Measurements from ENCODE around the gene CCDC154. TPM values are rescaled to one million over a fixed set of nuclear protein-coding genes. Genes with fewer than 3 reads are reported as not detected.

CCDC154 gene
- total RNA-seq, 1 experiment from 2014 or later, result 0.71 TPM

GRCh38 chr16:1430759-1431496 lies 13.4 kb downstream of the CCDC154 start, which contains the start of gene PERCC1:
TSS of gene PERCC1 (plus strand) at chr16:1431078. CDS start at chr16:1432594, 1,516 bp downstream.
- peak; percentile 94 to 95 for DNase-seq
- H3K4me1 ChIP-seq, result peaks cover 51% of the 10 kb centered on the region

GRCh38 chr16:1430214-1430758 lies 14.1 kb downstream of the CCDC154 start:
- H3K27me3 ChIP-seq, result no peaks in the 10 kb centered on the region
- H3K4me3 ChIP-seq, result peak overlapping the region; percentile 70
- H3K27ac ChIP-seq, result peak overlapping the region; percentile 99
- H3K36me3 ChIP-seq, result peaks cover 16% of the 10 kb centered on the region
- DNase-seq, result peak; percentile 75 to 78
- peaks cover 48% of the 10 kb centered on the region for H3K4me1 ChIP-seq
- no peaks in the 10 kb centered on the region for H3K9me3 ChIP-seq (replicated peaks)

More at GRCh38 chr16:1430759-1431496, 13.4 kb downstream of the CCDC154 start, which contains the start of gene PERCC1:
- H3K27me3 ChIP-seq, result no peaks in the 10 kb centered on the region
- peak within 1 kb of the TSS; percentile 99 for H3K27ac ChIP-seq
- peaks cover 16% of the 10 kb centered on the region for H3K36me3 ChIP-seq
- peak within 1 kb of the TSS; percentile 70 for H3K4me3 ChIP-seq
- H3K9me3 ChIP-seq (replicated peaks), result no peaks in the 10 kb centered on the region

GRCh38 chr16:1429631-1430030 lies 14.7 kb downstream of the CCDC154 start:
- H3K36me3 ChIP-seq, result peaks cover 16% of the 10 kb centered on the region
- H3K9me3 ChIP-seq (replicated peaks), result no peaks in the 10 kb centered on the region
- H3K4me1 ChIP-seq, result peaks cover 44% of the 10 kb centered on the region
- DNase-seq, result no peak
- H3K4me3 ChIP-seq, result peak overlapping the region; percentile 70
- H3K27ac ChIP-seq, result peak overlapping the region; percentile 99
- no peaks in the 10 kb centered on the region for H3K27me3 ChIP-seq

- Histone ChIP-seq H3K4me1 (peaks cover 44% of the 10 kb centered on the region), H3K36me3 (peaks cover 14% of the 10 kb centered on the region), H3K9me3 (replicated peaks) (no peaks in the 10 kb centered on the region), H3K27ac (peak overlapping the region; percentile 99), H3K4me3 (no peak overlapping the region), H3K27me3 (no peaks in the 10 kb centered on the region)
- peak in 1 of 2 experiments; percentile 17 for DNase-seq
Observed at GRCh38 chr16:1429012-1429411, 15.3 kb downstream of the CCDC154 start.

- peak overlapping the region; percentile 99 for H3K27ac ChIP-seq
- no peak overlapping the region for H3K4me3 ChIP-seq
- H3K4me1 ChIP-seq, result peaks cover 44% of the 10 kb centered on the region
- no peaks in the 10 kb centered on the region for H3K27me3 ChIP-seq
- DNase-seq, result no peak
- H3K36me3 ChIP-seq, result peaks cover 9% of the 10 kb centered on the region
- no peaks in the 10 kb centered on the region for H3K9me3 ChIP-seq (replicated peaks)
Observed at GRCh38 chr16:1428511-1428910, 15.8 kb downstream of the CCDC154 start.

GRCh38 chr16:1427473-1428461 lies 16.6 kb downstream of the CCDC154 start:
- Histone ChIP-seq H3K36me3 (peaks cover 3% of the 10 kb centered on the region), H3K4me1 (peaks cover 44% of the 10 kb centered on the region), H3K9me3 (replicated peaks) (no peaks in the 10 kb centered on the region), H3K27ac (peak overlapping the region; percentile 99), H3K27me3 (no peaks in the 10 kb centered on the region), H3K4me3 (peak overlapping the region; percentile 40)
- peak; percentile 45 to 53 for DNase-seq

GRCh38 chr16:1426734-1427471 lies 17.5 kb downstream of the CCDC154 start:
- DNase-seq, result peak; percentile 88 to 90
- no peaks in the 10 kb centered on the region for H3K9me3 ChIP-seq (replicated peaks)
- peak overlapping the region; percentile 40 for H3K4me3 ChIP-seq
- H3K4me1 ChIP-seq, result peaks cover 44% of the 10 kb centered on the region
- H3K27me3 ChIP-seq, result no peaks in the 10 kb centered on the region
- peak overlapping the region; percentile 99 for H3K27ac ChIP-seq
- no peaks in the 10 kb centered on the region for H3K36me3 ChIP-seq

GRCh38 chr16:1425616-1426370 lies 18.6 kb downstream of the CCDC154 start:
- no peak for DNase-seq
- H3K27me3 ChIP-seq, result no peaks in the 10 kb centered on the region
- H3K27ac ChIP-seq, result peak overlapping the region; percentile 99; the same call in 1 of the 2 replicates
- H3K4me1 ChIP-seq, result peaks cover 44% of the 10 kb centered on the region
- H3K9me3 ChIP-seq (replicated peaks), result no peaks in the 10 kb centered on the region
- H3K4me3 ChIP-seq, result no peak overlapping the region
- H3K36me3 ChIP-seq, result no peaks in the 10 kb centered on the region

GRCh38 chr16:1424028-1424427 lies 20.3 kb downstream of the CCDC154 start:
- Histone ChIP-seq H3K27ac (no peak overlapping the region), H3K4me1 (peaks cover 32% of the 10 kb centered on the region), H3K36me3 (no peaks in the 10 kb centered on the region), H3K9me3 (replicated peaks) (no peaks in the 10 kb centered on the region), H3K27me3 (no peaks in the 10 kb centered on the region), H3K4me3 (no peak overlapping the region)
- peak in 1 of 2 experiments; percentile 27 for DNase-seq

- Histone ChIP-seq H3K27me3 (no peaks in the 10 kb centered on the region), H3K9me3 (replicated peaks) (no peaks in the 10 kb centered on the region), H3K27ac (no peak overlapping the region; the same call in 1 of the 2 replicates), H3K36me3 (no peaks in the 10 kb centered on the region), H3K4me1 (peaks cover 14% of the 10 kb centered on the region), H3K4me3 (no peak overlapping the region)
- DNase-seq, result no peak
Observed at GRCh38 chr16:1422076-1422475, 22.3 kb downstream of the CCDC154 start.

- Histone ChIP-seq H3K36me3 (no peaks in the 10 kb centered on the region), H3K4me3 (peak overlapping the region; percentile 95), H3K4me1 (no peaks in the 10 kb centered on the region), H3K9me3 (replicated peaks) (no peaks in the 10 kb centered on the region), H3K27me3 (no peaks in the 10 kb centered on the region), H3K27ac (peak overlapping the region; percentile 90)
- DNase-seq, result peak in 1 of 2 experiments; percentile 20
Observed at GRCh38 chr16:1420111-1420539, 24.2 kb downstream of the CCDC154 start.

- no peaks in the 10 kb centered on the region for H3K27me3 ChIP-seq
- DNase-seq, result no peak
- H3K4me1 ChIP-seq, result no peaks in the 10 kb centered on the region
- no peaks in the 10 kb centered on the region for H3K36me3 ChIP-seq
- no peak overlapping the region for H3K4me3 ChIP-seq
- no peak overlapping the region for H3K27ac ChIP-seq
- no peaks in the 10 kb centered on the region for H3K9me3 ChIP-seq (replicated peaks)
Observed at GRCh38 chr16:1416521-1416941, 27.8 kb downstream of the CCDC154 start.

GRCh38 chr16:1414532-1415260 lies 29.7 kb downstream of the CCDC154 start, which contains the start of gene UNKL:
TSS of gene UNKL (minus strand) at chr16:1414704. CDS start at chr16:1414691, 13 bp downstream.
- H3K27ac ChIP-seq, result peak within 1 kb of the TSS; percentile 52
- peak; percentile 74 to 77 for DNase-seq
- H3K9me3 ChIP-seq (replicated peaks), result no peaks in the 10 kb centered on the region
- peak within 1 kb of the TSS; percentile 85 for H3K4me3 ChIP-seq
- H3K36me3 ChIP-seq, result no peaks in the 10 kb centered on the region
- H3K27me3 ChIP-seq, result no peaks in the 10 kb centered on the region
- no peaks in the 10 kb centered on the region for H3K4me1 ChIP-seq
